LNCAP (cell line): ENCODE measurements around the gene LGR6.

Experiments
- TF ChIP-seq, protein P1 (sequence below): fragments of 450-650 bp; IDR thresholded peaks from 2 replicates; pipeline ENCODE4 v1.5.1; 2017; ENCODE audit warnings: mild to moderate bottlenecking

Gene LGR6

DNA sequence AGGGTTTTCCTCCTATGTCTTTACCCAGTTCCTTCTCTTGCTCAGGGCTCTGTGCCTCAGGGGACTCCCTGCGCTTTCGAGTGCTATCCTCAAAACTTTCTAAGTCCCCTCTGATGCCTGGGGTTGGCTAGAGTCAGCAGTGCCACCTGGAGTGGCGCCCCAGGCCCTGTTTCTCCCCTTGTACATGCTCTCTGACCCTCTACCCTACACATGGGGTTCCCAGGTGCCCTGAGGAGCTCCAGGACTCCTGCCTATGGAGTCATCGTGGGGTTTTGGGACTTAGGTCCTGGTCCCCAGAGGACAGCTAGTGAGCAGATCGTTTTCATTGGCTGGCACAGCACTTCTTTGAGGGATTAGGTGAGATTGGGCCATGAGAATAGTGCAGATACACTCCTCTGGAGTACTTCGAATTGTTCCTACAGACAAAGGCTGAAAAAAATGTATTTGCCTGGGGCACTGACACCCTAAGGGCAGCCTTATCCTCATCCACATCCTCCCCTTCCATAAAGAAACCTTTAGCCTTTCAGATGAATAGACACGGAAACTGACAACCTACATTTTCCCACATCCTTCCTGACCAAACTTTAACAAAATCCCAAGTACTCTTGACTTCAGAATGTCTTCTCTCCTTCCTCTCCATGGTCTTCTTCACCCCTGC lies 41.5 kb downstream of the LGR6 start:
- TF ChIP-seq, protein P1, sequence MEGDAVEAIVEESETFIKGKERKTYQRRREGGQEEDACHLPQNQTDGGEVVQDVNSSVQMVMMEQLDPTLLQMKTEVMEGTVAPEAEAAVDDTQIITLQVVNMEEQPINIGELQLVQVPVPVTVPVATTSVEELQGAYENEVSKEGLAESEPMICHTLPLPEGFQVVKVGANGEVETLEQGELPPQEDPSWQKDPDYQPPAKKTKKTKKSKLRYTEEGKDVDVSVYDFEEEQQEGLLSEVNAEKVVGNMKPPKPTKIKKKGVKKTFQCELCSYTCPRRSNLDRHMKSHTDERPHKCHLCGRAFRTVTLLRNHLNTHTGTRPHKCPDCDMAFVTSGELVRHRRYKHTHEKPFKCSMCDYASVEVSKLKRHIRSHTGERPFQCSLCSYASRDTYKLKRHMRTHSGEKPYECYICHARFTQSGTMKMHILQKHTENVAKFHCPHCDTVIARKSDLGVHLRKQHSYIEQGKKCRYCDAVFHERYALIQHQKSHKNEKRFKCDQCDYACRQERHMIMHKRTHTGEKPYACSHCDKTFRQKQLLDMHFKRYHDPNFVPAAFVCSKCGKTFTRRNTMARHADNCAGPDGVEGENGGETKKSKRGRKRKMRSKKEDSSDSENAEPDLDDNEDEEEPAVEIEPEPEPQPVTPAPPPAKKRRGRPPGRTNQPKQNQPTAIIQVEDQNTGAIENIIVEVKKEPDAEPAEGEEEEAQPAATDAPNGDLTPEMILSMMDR: no peak

DNA sequence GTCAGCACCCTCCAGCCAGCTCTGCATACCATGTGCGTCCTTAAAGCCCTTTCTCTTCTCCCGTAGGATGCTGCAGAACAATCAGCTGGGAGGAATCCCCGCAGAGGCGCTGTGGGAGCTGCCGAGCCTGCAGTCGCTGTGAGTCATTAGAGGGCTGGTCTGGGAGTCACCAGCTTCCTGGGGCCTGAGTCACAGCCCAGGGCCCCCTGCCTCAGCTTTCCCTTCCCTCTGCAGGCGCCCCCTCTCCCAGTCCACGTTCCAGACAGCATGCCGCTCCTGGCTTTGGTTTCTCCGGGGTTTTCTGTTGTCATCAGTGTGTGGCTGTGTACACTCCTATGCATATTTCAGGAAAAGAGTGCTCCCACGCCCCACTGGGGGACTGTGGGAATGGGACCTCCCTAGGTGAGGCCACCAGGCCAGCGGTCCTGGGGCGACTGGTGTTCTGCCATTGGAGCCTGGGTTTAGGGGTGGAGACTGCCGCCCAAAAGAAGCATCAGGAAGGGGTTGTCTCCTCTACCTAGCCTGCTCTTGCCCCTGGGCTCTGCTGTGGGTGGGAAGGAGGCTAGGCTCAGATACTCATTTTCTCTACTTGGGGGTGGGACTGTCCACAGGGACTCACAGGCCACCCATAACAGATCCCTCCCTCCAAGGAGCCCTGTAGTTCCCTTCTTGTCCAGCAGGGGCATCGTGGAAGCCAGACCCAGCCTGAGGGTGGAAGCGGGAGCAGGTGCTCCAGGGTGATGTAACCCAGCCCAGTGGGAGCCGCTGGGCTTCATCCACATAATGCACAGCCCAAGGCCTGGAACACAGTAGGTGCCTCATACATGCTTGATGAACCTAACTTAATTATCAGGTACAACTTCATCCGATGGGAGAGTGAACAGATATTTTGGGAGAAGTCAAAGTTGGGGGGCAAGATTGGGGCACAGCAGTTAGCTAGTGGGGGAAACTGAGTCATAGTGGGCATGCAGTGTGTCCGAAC lies 42.5 kb downstream of the LGR6 start:
- TF ChIP-seq, protein P1: peak; percentile 96

DNA sequence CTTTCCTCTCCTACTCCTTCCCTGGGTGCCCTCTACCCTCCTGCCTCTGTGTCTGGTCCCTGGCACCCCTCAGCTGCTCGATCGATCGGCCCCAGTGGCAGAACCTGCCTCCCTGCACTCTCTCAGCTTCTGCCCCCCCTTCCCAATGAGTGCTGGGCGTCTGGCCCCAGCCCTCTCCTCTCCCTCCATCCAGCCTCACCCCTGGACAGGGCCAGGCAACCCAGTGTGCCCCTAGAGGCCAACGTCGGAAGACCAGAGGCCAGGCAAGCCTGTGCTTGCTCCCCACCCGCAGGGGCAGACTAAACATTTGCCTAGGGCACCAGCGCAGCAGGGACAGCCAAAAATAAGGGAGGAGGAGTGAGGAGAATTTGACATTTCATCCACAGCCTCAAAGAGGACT lies 43.5 kb downstream of the LGR6 start:
- TF ChIP-seq, protein P1: peak; percentile 65

DNA sequence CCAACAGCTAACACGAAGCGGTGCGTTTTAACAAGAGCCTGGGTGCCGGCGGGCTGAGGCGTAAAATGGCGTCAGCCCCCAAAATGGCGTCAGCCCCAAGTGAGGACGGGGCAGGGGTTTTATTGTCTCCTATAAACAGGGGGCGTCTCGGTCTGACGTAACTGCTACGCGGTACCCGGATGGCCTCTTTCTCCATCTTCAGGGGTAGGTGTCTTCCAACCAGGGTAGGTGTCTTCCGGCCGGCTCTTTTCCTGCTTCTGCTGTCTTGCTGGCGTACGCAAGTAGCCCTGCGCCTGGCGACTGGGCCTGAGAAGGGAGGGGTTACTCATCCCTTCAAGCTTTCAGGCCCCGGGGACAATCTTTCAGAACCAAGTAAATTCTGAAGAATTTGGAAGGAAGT lies 45.3 kb downstream of the LGR6 start:
- TF ChIP-seq, protein P1: no peak

DNA sequence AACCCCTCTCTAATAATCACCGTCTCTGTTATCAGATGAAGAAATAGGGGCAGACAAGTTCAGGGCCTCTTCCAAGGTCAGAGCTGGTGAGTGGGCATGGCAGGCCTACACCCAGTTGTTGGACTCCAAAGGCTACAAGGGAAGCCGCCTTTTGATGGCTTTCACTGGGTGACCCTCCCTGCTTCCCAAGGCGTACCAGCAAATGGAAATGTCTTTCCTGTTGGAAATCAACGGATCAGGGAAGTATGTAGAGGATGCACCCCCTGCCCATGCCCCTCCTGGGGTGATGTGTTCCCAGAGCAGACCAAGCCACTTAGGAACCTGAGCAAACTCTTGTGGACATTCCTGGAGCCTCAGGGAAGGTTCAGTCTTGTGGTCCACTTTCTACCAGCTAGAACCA lies 47.4 kb downstream of the LGR6 start:
- TF ChIP-seq, protein P1: no peak

DNA sequence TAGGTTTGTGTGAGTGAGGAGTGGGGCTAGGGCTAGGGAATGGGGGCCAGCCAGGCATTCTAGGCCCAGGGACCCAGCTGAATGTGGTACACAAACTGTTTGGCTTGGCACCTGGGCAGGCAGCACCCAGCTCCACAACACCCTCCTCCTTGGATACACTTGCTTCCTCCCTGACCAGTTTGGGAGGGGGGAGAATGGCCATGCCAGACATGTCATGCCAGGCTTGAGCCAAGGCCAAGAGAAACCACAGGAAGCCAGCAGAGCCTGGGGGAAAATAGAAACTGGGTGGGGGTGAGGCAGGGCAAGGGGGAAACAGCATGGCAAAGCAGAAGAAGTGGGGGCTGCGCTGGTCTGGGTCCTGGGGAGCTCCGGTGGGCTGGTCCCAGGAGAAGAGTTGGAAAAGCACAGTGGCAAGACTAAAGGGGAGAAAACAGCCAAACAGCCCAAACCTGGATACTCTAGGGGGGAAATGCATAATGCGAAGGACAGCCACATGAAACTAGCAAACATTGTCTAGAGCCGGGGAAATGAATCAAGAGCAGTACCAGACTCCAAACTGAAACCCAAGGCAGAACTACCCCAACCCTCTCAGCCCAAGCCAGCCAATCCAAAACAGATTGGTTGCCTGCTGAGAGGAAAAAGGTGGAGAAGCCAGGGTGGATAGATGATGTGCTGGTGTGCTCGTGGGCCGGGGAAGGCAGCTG lies 47.9 kb downstream of the LGR6 start:
- TF ChIP-seq, protein P1: no peak

DNA sequence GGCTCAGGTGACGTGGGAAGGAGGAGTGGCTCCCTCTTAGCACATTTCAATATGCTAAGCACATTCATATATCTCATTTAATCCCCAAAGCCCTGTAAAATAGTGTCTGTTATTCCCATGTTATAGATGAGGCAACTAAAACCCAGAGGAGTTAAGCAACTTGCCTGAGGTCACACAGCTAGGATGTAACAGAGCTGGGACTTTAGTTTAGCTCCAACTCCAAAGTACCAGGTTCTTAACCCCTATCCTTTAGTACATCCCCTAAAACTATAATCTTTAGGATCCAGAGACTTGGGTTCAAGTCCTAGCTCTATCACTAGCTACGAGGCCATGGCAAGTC lies 48.5 kb downstream of the LGR6 start:
- TF ChIP-seq, protein P1: no peak
